ENCODE measurements around the gene HMCN2. TPM values are rescaled to one million over a fixed set of nuclear protein-coding genes. Genes with fewer than 3 reads are reported as not detected.

HMCN2 gene
- total RNA-seq, 1 donor from 2014 or later: 5.8 TPM

DNA sequence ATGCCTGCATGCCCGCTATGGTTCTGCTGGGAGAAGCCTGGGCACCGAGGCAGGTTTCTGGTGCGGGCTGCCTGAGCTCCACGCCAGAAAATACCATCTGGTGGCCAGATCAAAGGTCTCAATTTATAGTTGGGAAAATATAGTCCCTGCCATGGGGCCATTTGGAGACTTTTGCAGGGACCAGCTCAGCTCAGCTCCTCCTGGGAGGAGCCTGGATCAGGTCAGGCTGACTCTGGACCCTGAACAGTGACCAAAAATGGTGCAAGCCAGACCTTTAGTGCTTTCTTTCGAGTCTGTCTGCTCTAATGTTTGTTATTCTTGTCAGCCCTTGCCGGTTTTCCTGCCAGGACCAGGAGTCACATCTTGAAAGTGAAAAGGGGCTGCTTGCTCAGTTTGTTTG lies 31.8 kb downstream of the HMCN2 start:
- no peaks in the 10 kb centered on the region for H3K9me3 Mint-ChIP-seq
- no peak overlapping the region for H3K27ac Mint-ChIP-seq
- H3K4me1 Mint-ChIP-seq: no peaks in the 10 kb centered on the region
- no peak overlapping the region for H3K4me3 Mint-ChIP-seq
- H3K36me3 Mint-ChIP-seq: no peaks in the 10 kb centered on the region
- no peak for DNase-seq (ENCODE audit: low spot score in 2 of 2, unreplicated experiment in 2 of 2)
- peaks cover 11% of the 10 kb centered on the region for H3K27me3 Mint-ChIP-seq (ENCODE audit: low read depth)
- TF ChIP-seq, protein P1, sequence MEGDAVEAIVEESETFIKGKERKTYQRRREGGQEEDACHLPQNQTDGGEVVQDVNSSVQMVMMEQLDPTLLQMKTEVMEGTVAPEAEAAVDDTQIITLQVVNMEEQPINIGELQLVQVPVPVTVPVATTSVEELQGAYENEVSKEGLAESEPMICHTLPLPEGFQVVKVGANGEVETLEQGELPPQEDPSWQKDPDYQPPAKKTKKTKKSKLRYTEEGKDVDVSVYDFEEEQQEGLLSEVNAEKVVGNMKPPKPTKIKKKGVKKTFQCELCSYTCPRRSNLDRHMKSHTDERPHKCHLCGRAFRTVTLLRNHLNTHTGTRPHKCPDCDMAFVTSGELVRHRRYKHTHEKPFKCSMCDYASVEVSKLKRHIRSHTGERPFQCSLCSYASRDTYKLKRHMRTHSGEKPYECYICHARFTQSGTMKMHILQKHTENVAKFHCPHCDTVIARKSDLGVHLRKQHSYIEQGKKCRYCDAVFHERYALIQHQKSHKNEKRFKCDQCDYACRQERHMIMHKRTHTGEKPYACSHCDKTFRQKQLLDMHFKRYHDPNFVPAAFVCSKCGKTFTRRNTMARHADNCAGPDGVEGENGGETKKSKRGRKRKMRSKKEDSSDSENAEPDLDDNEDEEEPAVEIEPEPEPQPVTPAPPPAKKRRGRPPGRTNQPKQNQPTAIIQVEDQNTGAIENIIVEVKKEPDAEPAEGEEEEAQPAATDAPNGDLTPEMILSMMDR (IDR thresholded peaks at IDR 0.05; ENCODE audit: unreplicated experiment): no peak

DNA sequence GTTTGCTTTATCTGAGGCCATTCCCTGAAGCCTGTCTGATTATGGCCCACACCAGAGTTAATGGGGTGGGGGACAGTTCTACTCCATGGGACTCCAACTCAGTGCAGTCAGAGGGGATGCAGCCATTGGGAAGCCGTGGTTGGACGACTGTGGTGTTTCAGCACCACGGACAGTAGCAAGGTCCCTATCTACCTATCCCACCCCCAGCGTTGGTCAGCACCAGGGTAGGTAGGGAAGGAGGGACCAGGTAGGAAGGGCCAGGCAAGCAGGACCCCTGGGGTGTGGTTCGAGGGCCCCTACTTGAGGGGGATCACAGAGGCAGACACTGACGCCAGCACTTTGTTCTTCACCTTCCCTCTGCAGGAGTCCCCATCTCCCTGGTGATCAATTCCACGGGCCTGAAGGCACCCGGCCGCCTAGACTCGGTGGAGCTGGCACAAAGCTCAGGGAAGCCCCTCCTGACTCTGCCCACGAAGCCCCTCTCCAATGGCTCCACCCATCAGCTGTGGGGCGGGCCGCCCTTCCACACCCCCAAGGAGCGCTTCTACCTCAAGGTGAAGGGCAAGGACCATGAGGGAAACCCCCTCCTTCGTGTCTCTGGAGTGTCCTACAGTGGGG lies 33.2 kb downstream of the HMCN2 start:
- Mint-ChIP-seq H3K9me3 (no peaks in the 10 kb centered on the region), H3K4me1 (no peaks in the 10 kb centered on the region), H3K27me3 (ENCODE audit: low read depth) (peaks cover 5% of the 10 kb centered on the region), H3K36me3 (no peaks in the 10 kb centered on the region), H3K4me3 (no peak overlapping the region), H3K27ac (no peak overlapping the region)
- TF ChIP-seq, protein P1 (IDR thresholded peaks at IDR 0.05; ENCODE audit: unreplicated experiment): no peak
- DNase-seq (ENCODE audit: low spot score in 2 of 2, unreplicated experiment in 2 of 2): no peak

DNA sequence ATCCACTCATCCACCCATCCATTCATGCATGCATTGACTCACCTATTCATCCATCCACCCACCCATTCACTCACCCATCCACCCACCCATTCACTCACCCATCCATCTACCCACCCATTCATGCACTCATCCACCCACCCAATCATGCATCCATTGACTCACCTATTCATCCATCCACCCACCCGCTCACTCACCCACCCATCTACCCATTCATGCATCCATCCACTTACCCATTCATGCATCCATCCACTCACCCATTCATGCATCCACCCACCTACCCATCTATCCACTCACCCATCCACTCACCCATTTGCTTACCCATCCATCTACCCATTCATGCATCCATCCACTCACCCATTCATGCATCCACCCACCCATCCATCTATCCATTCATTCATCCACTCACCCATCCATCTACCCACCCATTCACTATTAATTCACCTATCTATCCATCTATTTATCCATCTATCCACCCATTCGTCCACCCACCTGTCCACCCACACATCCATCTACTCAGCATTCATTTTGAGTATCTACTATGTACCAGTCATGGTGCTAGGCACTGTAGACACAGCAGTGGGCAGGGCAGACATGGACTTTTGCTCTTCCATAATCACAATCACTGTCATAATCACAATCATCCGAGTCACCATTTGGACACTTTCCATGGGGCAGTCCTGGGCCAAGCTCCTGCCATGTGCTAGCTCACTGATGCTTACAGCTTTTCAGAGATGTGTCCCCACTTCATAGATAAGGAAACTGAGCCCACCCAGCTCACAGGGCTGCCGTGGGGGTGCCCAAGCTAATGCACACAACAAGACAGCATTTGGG lies 34.4 kb downstream of the HMCN2 start:
- Mint-ChIP-seq H3K9me3 (no peaks in the 10 kb centered on the region), H3K27me3 (ENCODE audit: low read depth) (no peaks in the 10 kb centered on the region), H3K36me3 (no peaks in the 10 kb centered on the region), H3K27ac (no peak overlapping the region), H3K4me1 (no peaks in the 10 kb centered on the region), H3K4me3 (no peak overlapping the region)
- no peak for DNase-seq (ENCODE audit: low spot score in 2 of 2, unreplicated experiment in 2 of 2)
- TF ChIP-seq, protein P1 (IDR thresholded peaks at IDR 0.05; ENCODE audit: unreplicated experiment): no peak

DNA sequence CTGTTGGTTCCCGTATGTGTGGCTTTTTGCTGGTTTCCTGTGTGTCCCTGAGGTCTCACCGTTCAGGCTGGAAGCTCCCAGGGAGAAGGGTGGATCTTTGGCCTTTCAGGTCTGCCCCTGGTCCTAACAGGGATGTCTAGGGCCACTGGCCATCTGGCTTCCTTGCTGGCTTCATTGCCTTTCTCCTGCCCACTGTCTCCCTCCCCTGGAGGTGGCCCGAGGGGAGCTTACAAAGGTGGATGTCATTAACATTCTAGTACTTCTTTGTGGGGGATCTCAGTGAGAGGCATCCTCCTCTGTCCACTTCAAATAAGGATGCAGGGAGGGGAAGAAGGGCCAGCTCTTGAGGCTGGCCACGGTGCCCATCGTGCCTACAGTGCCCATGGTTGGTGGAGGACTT lies 35.2 kb downstream of the HMCN2 start:
- no peak overlapping the region for H3K27ac Mint-ChIP-seq
- H3K9me3 Mint-ChIP-seq: no peaks in the 10 kb centered on the region
- no peak for DNase-seq (ENCODE audit: low spot score in 2 of 2, unreplicated experiment in 2 of 2)
- no peaks in the 10 kb centered on the region for H3K27me3 Mint-ChIP-seq (ENCODE audit: low read depth)
- no peaks in the 10 kb centered on the region for H3K4me1 Mint-ChIP-seq
- TF ChIP-seq, protein P1 (IDR thresholded peaks at IDR 0.05; ENCODE audit: unreplicated experiment): no peak
- H3K4me3 Mint-ChIP-seq: no peak overlapping the region
- no peaks in the 10 kb centered on the region for H3K36me3 Mint-ChIP-seq

DNA sequence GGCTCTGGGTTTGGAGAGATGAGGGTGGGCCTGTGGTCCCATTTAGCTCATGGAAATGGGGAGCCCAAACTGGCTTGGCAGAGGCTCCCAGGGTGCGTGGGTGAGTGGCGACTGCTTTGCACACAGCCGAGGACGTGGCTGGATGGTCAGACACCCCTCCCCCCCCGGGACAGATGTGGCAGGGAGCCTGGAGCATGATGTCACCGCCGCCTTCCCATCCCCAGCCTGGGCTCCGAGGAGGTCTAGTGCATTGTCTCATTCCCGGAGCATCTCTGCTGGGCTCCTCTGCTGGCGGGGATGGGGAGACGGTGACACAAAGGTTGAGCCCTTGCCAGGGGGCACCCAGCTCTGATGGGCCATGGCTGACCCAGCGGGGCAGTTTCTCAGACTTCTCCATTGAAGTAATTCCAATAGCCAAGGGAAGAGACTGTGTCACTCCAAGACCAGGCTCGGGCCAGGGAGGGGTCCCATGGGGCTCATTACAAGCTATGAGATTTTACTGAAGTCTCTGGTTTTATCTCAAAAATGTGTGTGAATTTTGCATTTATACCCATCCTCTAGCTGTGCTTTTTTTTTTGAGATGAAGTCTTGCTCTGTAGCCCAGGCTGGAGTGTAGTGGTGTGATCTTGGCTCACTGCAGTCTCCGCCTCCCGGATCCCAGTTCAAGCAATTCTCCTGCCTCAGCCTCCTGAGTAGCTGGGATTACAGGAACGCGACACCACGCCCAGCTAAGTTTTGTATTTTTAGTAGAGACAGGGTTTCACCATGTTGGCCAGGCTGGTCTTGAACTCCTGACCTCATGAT lies 36.1 kb downstream of the HMCN2 start:
- H3K4me1 Mint-ChIP-seq: no peaks in the 10 kb centered on the region
- no peaks in the 10 kb centered on the region for H3K36me3 Mint-ChIP-seq
- H3K27ac Mint-ChIP-seq: no peak overlapping the region
- no peaks in the 10 kb centered on the region for H3K9me3 Mint-ChIP-seq
- no peaks in the 10 kb centered on the region for H3K27me3 Mint-ChIP-seq (ENCODE audit: low read depth)
- no peak overlapping the region for H3K4me3 Mint-ChIP-seq
- DNase-seq (ENCODE audit: low spot score in 2 of 2, unreplicated experiment in 2 of 2): no peak
- TF ChIP-seq, protein P1 (IDR thresholded peaks at IDR 0.05; ENCODE audit: unreplicated experiment): no peak

Data from mesothelial cell of epicardium (in vitro differentiated cells).